ENCODE data around the gene ZBTB32.
"Not testable (repeated sequence)": the region's sequence is repeated elsewhere in the genome, so short reads cannot be mapped to it uniquely, and the experiment has no call there.

- TF ChIP-seq EZH2 (IDR thresholded peaks at IDR 0.05; ENCODE audit: low read depth, unreplicated experiment); EZH2phosphoT487 (IDR thresholded peaks at IDR 0.05; ENCODE audit: unreplicated experiment); POLR2AphosphoS5 (IDR thresholded peaks at IDR 0.05; ENCODE audit: low read depth); CREB1 (CRISPR knock-in tag; IDR thresholded peaks at IDR 0.05; ENCODE audit: low read depth): not testable (repeated sequence)
- TF ChIP-seq, protein P1, sequence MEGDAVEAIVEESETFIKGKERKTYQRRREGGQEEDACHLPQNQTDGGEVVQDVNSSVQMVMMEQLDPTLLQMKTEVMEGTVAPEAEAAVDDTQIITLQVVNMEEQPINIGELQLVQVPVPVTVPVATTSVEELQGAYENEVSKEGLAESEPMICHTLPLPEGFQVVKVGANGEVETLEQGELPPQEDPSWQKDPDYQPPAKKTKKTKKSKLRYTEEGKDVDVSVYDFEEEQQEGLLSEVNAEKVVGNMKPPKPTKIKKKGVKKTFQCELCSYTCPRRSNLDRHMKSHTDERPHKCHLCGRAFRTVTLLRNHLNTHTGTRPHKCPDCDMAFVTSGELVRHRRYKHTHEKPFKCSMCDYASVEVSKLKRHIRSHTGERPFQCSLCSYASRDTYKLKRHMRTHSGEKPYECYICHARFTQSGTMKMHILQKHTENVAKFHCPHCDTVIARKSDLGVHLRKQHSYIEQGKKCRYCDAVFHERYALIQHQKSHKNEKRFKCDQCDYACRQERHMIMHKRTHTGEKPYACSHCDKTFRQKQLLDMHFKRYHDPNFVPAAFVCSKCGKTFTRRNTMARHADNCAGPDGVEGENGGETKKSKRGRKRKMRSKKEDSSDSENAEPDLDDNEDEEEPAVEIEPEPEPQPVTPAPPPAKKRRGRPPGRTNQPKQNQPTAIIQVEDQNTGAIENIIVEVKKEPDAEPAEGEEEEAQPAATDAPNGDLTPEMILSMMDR (conservative IDR thresholded peaks at IDR 0.05; ENCODE audit: low read depth in 2 of 2), result not testable (repeated sequence)
- TF ChIP-seq, protein P2, sequence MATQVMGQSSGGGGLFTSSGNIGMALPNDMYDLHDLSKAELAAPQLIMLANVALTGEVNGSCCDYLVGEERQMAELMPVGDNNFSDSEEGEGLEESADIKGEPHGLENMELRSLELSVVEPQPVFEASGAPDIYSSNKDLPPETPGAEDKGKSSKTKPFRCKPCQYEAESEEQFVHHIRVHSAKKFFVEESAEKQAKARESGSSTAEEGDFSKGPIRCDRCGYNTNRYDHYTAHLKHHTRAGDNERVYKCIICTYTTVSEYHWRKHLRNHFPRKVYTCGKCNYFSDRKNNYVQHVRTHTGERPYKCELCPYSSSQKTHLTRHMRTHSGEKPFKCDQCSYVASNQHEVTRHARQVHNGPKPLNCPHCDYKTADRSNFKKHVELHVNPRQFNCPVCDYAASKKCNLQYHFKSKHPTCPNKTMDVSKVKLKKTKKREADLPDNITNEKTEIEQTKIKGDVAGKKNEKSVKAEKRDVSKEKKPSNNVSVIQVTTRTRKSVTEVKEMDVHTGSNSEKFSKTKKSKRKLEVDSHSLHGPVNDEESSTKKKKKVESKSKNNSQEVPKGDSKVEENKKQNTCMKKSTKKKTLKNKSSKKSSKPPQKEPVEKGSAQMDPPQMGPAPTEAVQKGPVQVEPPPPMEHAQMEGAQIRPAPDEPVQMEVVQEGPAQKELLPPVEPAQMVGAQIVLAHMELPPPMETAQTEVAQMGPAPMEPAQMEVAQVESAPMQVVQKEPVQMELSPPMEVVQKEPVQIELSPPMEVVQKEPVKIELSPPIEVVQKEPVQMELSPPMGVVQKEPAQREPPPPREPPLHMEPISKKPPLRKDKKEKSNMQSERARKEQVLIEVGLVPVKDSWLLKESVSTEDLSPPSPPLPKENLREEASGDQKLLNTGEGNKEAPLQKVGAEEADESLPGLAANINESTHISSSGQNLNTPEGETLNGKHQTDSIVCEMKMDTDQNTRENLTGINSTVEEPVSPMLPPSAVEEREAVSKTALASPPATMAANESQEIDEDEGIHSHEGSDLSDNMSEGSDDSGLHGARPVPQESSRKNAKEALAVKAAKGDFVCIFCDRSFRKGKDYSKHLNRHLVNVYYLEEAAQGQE (IDR thresholded peaks at IDR 0.05; ENCODE audit: unreplicated experiment), result not testable (repeated sequence)
Observed at GRCh38 chr19:35724132-35724531, 19.8 kb downstream of the ZBTB32 start.
